GM18511 (cell line): ENCODE data around the gene SYK.

Experiments
- ATAC-seq: cut with Tn5 transposase; IDR thresholded peaks from one replicate; pipeline ENCODE4 v1.9.1; 2021; ENCODE audit warnings: mild to moderate bottlenecking, moderate library complexity; ENCODE audit not compliant: unreplicated experiment

The SYK gene

GRCh38 chr9:90846770-90847419, 45.3 kb downstream of the SYK start:
- ATAC-seq = no peak

GRCh38 chr9:90847971-90848370, 46.4 kb downstream of the SYK start:
- no peak for ATAC-seq

DNA sequence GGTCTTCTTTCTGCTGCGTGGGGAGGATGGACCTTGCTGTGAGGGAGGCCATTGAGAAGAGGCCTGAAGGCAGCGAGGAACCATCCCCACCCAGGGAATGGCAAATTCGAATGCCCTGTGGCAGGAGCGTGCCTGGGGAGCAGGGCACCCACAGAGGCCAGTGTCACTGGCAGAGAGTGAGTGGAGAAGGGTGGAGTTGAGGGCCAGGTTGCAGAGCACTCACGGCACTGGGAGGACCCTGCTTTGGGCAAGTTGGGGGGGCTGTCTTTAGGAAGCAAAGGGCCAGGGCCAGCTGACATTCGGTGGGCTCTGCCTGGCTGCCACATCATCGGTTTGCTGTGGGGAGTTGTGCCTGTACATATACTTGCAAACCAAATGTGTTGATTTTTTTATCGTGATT, 47.2 kb downstream of the SYK start:
- no peak for ATAC-seq

GRCh38 chr9:90851444-90851843, 49.8 kb downstream of the SYK start:
- ATAC-seq = no peak

GRCh38 chr9:90853945-90854344, 52.3 kb downstream of the SYK start:
- no peak for ATAC-seq

- ATAC-seq = no peak
Observed at GRCh38 chr9:90854637-90855175, 53.1 kb downstream of the SYK start.

GRCh38 chr9:90855208-90855902, 53.7 kb downstream of the SYK start:
- no peak for ATAC-seq

- no peak for ATAC-seq
Observed at GRCh38 chr9:90857091-90857490, 55.5 kb downstream of the SYK start.

- ATAC-seq = no peak
Observed at GRCh38 chr9:90857855-90858254, 56.2 kb downstream of the SYK start.

DNA sequence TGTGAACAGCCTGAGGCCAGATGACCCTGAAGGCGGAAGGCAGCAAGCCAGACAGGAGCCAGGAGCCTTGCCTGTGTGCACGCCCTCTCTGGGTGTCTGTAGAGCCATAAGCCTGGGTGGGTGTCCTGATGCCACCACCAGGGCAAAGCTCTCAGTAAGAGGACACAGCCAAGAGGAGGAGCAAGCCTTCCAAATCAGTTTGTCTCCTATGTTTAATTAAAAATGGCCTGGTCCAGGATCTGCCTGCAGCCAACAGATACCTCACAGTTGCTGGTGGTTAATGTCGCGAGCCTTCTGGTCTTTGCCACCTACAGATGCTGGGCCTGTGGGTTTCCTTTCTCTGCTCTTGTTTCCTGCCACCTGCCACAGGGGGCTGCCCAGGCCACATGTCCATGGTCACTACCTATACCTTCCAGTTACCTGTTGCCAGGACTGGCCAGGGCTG, 56.9 kb downstream of the SYK start:
- ATAC-seq = no peak

DNA sequence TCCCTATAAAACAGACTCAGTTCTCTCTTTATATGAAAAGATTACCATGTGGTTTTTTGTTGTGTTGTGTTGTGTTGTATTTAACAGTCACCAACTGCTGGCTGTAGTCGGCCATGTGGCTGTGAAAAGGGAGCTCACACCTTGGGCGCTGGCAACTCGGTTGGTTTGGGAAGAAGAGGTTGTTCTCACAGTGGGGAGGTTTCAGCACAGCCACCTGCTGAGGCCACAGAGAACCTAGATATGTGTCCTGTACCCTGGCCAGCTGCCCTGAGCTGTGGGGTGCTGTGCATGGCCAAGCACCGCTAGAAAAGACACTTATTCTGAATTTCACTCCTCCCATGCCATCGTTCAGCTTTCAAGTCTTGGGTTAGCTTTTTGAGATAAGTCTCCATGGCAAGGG, 58.8 kb downstream of the SYK start:
- ATAC-seq = no peak

DNA sequence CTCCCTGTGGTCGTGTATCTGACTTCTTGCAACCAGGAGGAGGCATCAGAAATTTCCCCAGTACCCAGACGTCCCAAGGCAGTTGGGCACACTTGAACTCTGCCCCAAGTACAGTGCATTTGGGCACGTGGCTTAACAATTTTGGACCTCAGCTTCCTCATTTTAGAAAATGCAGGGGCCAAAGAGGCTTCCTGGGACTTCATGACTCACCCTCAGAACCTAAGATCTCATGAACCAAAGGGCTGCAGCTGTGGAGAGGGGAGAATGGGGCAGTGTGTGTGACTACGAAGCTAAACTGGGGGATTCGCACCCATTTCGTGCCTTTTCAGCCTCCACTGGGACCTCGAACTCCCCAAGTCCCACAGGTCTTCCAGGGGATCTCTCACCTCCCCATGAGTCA, 59.2 kb downstream of the SYK start:
- no peak for ATAC-seq

DNA sequence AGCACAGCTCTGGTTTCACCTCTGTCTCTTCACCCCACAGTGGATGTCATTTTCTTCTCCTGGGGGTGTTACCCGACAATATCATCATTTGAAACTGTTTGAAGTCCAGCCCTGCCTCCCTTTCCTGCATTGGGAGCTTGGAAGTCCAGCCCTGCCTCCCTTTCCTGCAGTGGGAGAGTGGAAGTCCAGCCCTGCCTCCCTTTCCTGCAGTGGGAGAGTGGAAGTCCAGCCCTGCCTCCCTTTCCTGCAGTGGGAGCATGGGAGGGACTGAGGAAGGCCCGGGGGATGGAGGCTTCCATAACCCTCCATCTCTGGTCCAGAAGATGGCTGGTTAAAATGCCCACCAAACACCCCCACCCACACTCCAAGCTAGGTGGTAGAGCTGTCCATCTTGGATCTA, 59.8 kb downstream of the SYK start:
- no peak for ATAC-seq

DNA sequence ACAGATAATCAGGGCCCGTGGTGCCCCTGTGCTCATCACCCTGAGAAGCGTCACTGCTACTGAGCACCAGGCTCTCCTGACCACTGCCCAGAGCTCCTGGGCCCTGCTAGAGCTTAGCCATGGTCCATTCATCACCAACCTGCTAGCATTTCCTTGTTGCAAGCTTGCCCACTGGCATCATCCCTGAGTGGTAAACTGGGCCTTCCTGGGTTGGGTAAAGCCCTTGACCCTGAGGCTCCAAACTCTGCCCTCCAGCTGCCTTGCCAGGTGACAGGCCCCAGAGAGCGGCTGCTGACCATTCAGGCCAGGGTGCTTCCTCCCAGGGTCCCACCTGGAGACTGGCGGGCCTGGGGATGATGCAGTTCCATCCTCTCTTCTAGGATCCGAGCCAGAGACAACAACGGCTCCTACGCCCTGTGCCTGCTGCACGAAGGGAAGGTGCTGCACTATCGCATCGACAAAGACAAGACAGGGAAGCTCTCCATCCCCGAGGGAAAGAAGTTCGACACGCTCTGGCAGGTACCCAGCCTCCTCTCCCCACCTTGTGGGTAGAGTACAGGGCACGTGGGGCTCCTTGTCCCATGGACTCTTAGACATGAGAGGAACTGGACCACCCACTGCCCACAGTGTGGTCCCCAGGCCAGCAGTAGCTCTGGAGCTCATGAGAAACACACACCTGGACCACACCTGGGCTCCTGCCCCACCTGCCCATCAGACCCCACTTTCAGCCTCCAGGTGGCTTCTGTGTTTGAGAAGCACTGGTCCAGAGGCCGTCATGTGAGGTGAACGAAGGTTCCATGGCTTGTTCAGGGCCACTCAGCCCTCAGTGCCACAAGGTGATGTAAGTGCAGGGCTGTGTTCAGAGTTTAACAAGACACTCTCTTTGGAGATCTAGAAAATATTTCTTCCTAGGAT, 60.5 kb downstream of the SYK start:
- ATAC-seq = no peak

- no peak for ATAC-seq
Observed at GRCh38 chr9:90864779-90865178, 63.2 kb downstream of the SYK start.

DNA sequence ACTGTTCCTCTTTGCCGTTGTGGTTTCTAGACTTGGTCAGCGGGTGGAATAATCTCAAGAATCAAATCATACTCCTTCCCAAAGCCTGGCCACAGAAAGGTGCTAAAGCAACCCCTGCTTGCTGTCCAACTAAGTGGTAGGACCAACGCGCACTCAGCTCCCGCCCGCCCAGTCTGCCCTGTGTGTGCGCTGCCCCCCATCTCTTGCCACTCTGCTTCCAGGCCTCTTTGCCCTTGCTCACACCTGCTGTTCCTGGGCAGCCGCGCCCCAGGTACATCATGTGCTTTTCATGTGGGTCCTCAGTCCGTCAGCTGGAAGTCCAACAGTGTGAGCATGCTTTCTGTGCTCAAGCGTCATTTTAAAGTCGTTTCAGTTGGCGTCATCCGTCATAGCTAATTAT, 65.5 kb downstream of the SYK start:
- ATAC-seq = no peak

DNA sequence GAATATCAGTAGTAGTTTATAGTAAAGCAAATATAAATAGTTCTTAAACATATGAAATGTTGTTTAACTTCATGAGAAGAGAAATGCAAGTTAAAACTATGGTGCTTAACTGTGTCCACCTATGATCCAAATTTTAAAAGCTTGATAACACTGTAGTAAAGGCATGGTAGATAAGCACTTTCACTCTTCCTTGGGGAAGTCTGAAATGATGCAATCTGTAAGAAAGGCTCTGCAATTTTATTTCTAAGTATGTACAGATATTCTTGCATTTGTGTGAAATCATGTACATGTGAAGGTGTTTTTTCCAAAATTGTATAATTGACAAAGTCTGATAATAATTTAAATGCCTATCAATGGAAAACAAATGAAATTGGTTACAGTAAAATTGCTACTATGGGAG, 66.9 kb downstream of the SYK start:
- ATAC-seq = no peak

DNA sequence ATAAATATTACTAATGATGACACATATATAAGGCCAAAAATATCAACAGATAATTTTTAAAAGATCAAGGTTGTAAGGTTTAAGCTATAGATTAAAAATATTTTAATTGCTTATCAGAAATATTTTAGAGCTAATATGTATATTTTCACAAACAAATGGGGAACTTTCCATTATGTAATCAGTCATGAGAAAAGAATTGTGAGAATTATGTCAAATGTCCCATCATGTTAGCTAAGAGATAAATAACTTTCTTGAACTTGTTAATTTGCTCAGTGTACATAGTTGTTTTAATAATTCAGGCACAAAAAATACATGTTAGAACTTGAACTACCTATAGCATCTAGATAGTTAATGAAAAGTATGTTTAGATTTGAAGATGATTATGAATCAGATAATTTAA, 67.7 kb downstream of the SYK start:
- ATAC-seq = no peak

- ATAC-seq = no peak
Observed at GRCh38 chr9:90870621-90871326, 69.2 kb downstream of the SYK start.

GRCh38 chr9:90871327-90871935, 69.8 kb downstream of the SYK start:
- ATAC-seq = no peak
